H1 (cell line): ENCODE results near the gene LRRC14B. TPM values are rescaled to one million over a fixed set of nuclear protein-coding genes. Genes with fewer than 3 reads are reported as not detected.

Experiments
- CTCF ChIA-PET: fragments of 300-600 bp; sonication (Branson Sonifier 250); formaldehyde crosslinking; loops from one replicate; lab custom pipeline; 2021; ENCODE audit not compliant: partially characterized antibody; lab: Charles Lee
- POLR2A ChIA-PET: fragments of 300-600 bp; sonication (Branson Sonifier 250); formaldehyde crosslinking; loops from one replicate; lab custom pipeline; 2021; ENCODE audit warnings: inconsistent platforms; ENCODE audit not compliant: partially characterized antibody; lab: Charles Lee
- DNase-seq, 2 experiments: peaks; one replicate each; pipeline versions ENCODE4 v3.0.0 to v3.0.0-alpha.2; 2010 to 2022; ENCODE audit warnings: low spot score in 2 of 2, low read depth in 1 of 2, mixed read lengths in 1 of 2
- FAIRE-seq: peaks from 2 replicates; lab custom pipeline; 2011; peaks lifted over from hg19 to GRCh38; lab: Jason Lieb, UNC
- H2AFZ ChIP-seq: 2 replicates; pipeline ENCODE4 v1.8.1; 2012; ENCODE audit warnings: low read length, inconsistent platforms
- H2AK5ac ChIP-seq: 2 replicates; pipeline ENCODE4 v1.6.1; 2013; ENCODE audit warnings: low read depth, low read length
- H2BK120ac ChIP-seq: replicated peaks from 2 replicates; pipeline ENCODE3; 2013; ENCODE audit warnings: low read depth, low read length, inconsistent platforms
- H2BK12ac ChIP-seq: 2 replicates; pipeline ENCODE4 v1.6.1; 2013; ENCODE audit warnings: low read depth, low read length
- H2BK15ac ChIP-seq: 2 replicates; pipeline ENCODE4 v1.6.1; 2013; ENCODE audit warnings: low read length
- H2BK20ac ChIP-seq: 2 replicates; pipeline ENCODE4 v1.6.1; 2013; ENCODE audit warnings: low read length
- H2BK5ac ChIP-seq: 2 replicates; pipeline ENCODE4 v1.6.1; 2013; ENCODE audit warnings: low read depth, low read length
- H3K14ac ChIP-seq: 2 replicates; pipeline ENCODE4 v1.6.1; 2013; ENCODE audit warnings: inconsistent platforms; ENCODE audit not compliant: insufficient read length
- H3K18ac ChIP-seq: 2 replicates; pipeline ENCODE4 v1.6.1; 2013; ENCODE audit warnings: low read length; ENCODE audit errors: extremely low read depth
- H3K23ac ChIP-seq: 2 replicates; pipeline ENCODE4 v1.6.1; 2013; ENCODE audit warnings: inconsistent platforms; ENCODE audit not compliant: insufficient read length
- H3K23me2 ChIP-seq: 2 replicates; pipeline ENCODE4 v1.6.1; 2013; ENCODE audit warnings: low read depth, low read length
- H3K27ac ChIP-seq: 2 replicates; pipeline ENCODE4 v1.6.1; 2011; ENCODE audit warnings: low read depth, low read length, inconsistent platforms
- H3K27me3 ChIP-seq, 4 experiments: replicated peaks in 1 of 4; 1 replicate in 1 of 4; 2 replicates in 3 of 4; pipeline versions ENCODE4 v1.6.1 to v1.8.1; 2011 to 2013; ENCODE audit warnings: low read length in 3 of 4, mild to moderate bottlenecking in 3 of 4, inconsistent platforms in 2 of 4, mixed read lengths in 2 of 4, moderate library complexity in 1 of 4; ENCODE audit not compliant: control insufficient read depth in 3 of 4, insufficient read depth in 3 of 4; ENCODE audit errors: extremely low read depth in 1 of 4
- H3K36me3 ChIP-seq, 4 experiments: 2 replicates each; pipeline versions ENCODE4 v1.6.1 to v1.8.1; 2011 to 2013; ENCODE audit warnings: mild to moderate bottlenecking in 4 of 4, low read length in 3 of 4, moderate library complexity in 2 of 4, control low read depth in 1 of 4, inconsistent platforms in 1 of 4; ENCODE audit not compliant: insufficient read depth in 4 of 4, control insufficient read depth in 2 of 4
- H3K4ac ChIP-seq: replicated peaks from 2 replicates; pipeline ENCODE3; 2013; ENCODE audit warnings: low read length, low read depth, mixed read lengths, inconsistent platforms; ENCODE audit not compliant: insufficient read length
- H3K4me1 ChIP-seq, 4 experiments: replicated peaks in 1 of 4; 1 replicate in 1 of 4; 2 replicates in 3 of 4; pipeline versions ENCODE4 v1.6.1 to v1.8.1; 2011 to 2013; ENCODE audit warnings: low read length in 3 of 4, inconsistent platforms in 2 of 4, mixed read lengths in 1 of 4; ENCODE audit not compliant: insufficient read depth in 4 of 4, control insufficient read depth in 3 of 4
- H3K4me2 ChIP-seq, 2 experiments: 2 replicates each; pipeline versions ENCODE4 v1.6.1 to v1.8.1; 2011 to 2013; ENCODE audit warnings: low read depth in 2 of 2, low read length in 2 of 2, control low read depth in 1 of 2, inconsistent platforms in 1 of 2, mild to moderate bottlenecking in 1 of 2; ENCODE audit not compliant: insufficient read depth in 1 of 2
- H3K4me3 ChIP-seq, 4 experiments: fragments of 200-600, 300-600 bp in 1 of 4; sonication (generic), shearing (Covaris generic), sonication (Bioruptor Twin) in 1 of 4; 2 replicates each; pipeline versions ENCODE4 v1.5.1 to v1.8.1; 2011 to 2016; ENCODE audit warnings: low read length in 4 of 4, low read depth in 3 of 4, control low read depth in 2 of 4, inconsistent platforms in 2 of 4, mild to moderate bottlenecking in 2 of 4, mixed read lengths in 1 of 4, moderate library complexity in 1 of 4; ENCODE audit not compliant: insufficient read depth in 2 of 4; ENCODE audit errors: extremely low read depth in 1 of 4
- H3K56ac ChIP-seq: replicated peaks from 2 replicates; pipeline ENCODE3; 2013; ENCODE audit warnings: low read depth, mild to moderate bottlenecking, mixed read lengths, low read length, inconsistent platforms; ENCODE audit not compliant: insufficient read length
- H3K79me1 ChIP-seq: 2 replicates; pipeline ENCODE4 v1.6.1; 2013; ENCODE audit warnings: low read depth, low read length, control low read depth
- H3K79me2 ChIP-seq, 2 experiments: 2 replicates each; pipeline versions ENCODE4 v1.6.1 to v1.8.1; 2012 to 2013; ENCODE audit warnings: low read length in 2 of 2, mild to moderate bottlenecking in 2 of 2, inconsistent platforms in 1 of 2; ENCODE audit not compliant: insufficient read depth in 2 of 2, control insufficient read depth in 1 of 2
- H3K9ac ChIP-seq, 4 experiments: replicated peaks in 1 of 4; 1 replicate in 1 of 4; 2 replicates in 3 of 4; pipeline versions ENCODE4 v1.6.1 to v1.8.1; 2011 to 2013; ENCODE audit warnings: low read depth in 3 of 4, low read length in 3 of 4, control low read depth in 2 of 4, mild to moderate bottlenecking in 2 of 4, moderate library complexity in 2 of 4, inconsistent platforms in 1 of 4; ENCODE audit errors: extremely low read depth in 1 of 4
- H3K9me3 ChIP-seq, 2 experiments: 2 replicates each; pipeline versions ENCODE4 v1.6.1 to v1.8.1; 2012 to 2013; ENCODE audit warnings: mild to moderate bottlenecking in 2 of 2, moderate library complexity in 2 of 2, control low read depth in 1 of 2, inconsistent platforms in 1 of 2, low read depth in 1 of 2, low read length in 1 of 2, mixed read lengths in 1 of 2; ENCODE audit not compliant: insufficient read depth in 2 of 2
- H4K20me1 ChIP-seq, 2 experiments: replicated peaks in 1 of 2; 2 replicates each; pipeline versions ENCODE3 to v1.8.1; 2011 to 2013; ENCODE audit warnings: inconsistent platforms in 2 of 2, low read length in 2 of 2, mild to moderate bottlenecking in 1 of 2; ENCODE audit not compliant: insufficient read depth in 2 of 2, control insufficient read depth in 1 of 2
- H4K5ac ChIP-seq: 2 replicates; pipeline ENCODE4 v1.6.1; 2013; ENCODE audit warnings: low read length, low read depth, mixed read lengths, inconsistent platforms; ENCODE audit not compliant: insufficient read length
- H4K8ac ChIP-seq: 2 replicates; pipeline ENCODE4 v1.8.0; 2013; ENCODE audit warnings: mild to moderate bottlenecking, moderate library complexity, low read length, inconsistent platforms; ENCODE audit not compliant: insufficient read depth; ENCODE audit errors: extremely low read depth
- H4K91ac ChIP-seq: replicated peaks from 2 replicates; pipeline ENCODE3; 2013; ENCODE audit warnings: low read length, mixed read lengths, inconsistent platforms; ENCODE audit not compliant: insufficient read length
- ATF3 ChIP-seq: IDR thresholded peaks from 2 replicates; pipeline ENCODE4 v1.6.1; 2011; ENCODE audit warnings: low read depth, mild to moderate bottlenecking, low read length; ENCODE audit not compliant: insufficient read depth
- CBX8 ChIP-seq: fragments of 300-800, 300-1000 bp; sonication (generic); IDR thresholded peaks from 2 replicates; pipeline ENCODE4 v1.7.1; 2016; ENCODE audit warnings: low read depth, low read length, borderline replicate concordance
- CREB1 ChIP-seq: IDR thresholded peaks from 2 replicates; pipeline ENCODE4 v1.6.1; 2012; ENCODE audit warnings: inconsistent platforms
- EGR1 ChIP-seq: IDR thresholded peaks from 2 replicates; pipeline ENCODE4 v1.6.1; 2011; ENCODE audit warnings: low read depth, low read length, borderline replicate concordance
- JUN ChIP-seq: IDR thresholded peaks from 2 replicates; pipeline ENCODE4 v1.6.1; 2011; ENCODE audit warnings: low read depth, mild to moderate bottlenecking, improper control_type of control experiment, low read length
- KDM5A ChIP-seq: fragments of 200-600 bp; IDR thresholded peaks from 2 replicates; pipeline ENCODE4 v1.7.1; 2012; ENCODE audit warnings: mild to moderate bottlenecking, low read length, inconsistent platforms, mixed read lengths
- MAFK ChIP-seq: IDR thresholded peaks from 2 replicates; pipeline ENCODE4 v1.6.1; 2012; ENCODE audit warnings: low read depth, mild to moderate bottlenecking, improper control_type of control experiment, low read length
- PHF8 ChIP-seq: fragments of 200-600 bp; sonication (generic); conservative IDR thresholded peaks from 2 replicates; pipeline ENCODE4 v1.7.1; 2012; ENCODE audit warnings: low read depth, mild to moderate bottlenecking, inconsistent platforms, low read length, moderate library complexity
- POLR2AphosphoS5 ChIP-seq: IDR thresholded peaks from 2 replicates; pipeline ENCODE4 v1.6.1; 2011; ENCODE audit warnings: low read depth, low read length
- RXRA ChIP-seq: IDR thresholded peaks from 2 replicates; pipeline ENCODE4 v1.6.1; 2011; ENCODE audit warnings: low read depth, mild to moderate bottlenecking, low read length, moderate library complexity; ENCODE audit not compliant: insufficient read depth
- SP2 ChIP-seq: IDR thresholded peaks from 2 replicates; pipeline ENCODE4 v1.6.1; 2012; ENCODE audit warnings: mild to moderate bottlenecking, low read length, inconsistent platforms
- SP4 ChIP-seq: IDR thresholded peaks from 2 replicates; pipeline ENCODE4 v1.6.1; 2012; ENCODE audit warnings: low read length, inconsistent platforms
- SRF ChIP-seq: IDR thresholded peaks from 2 replicates; pipeline ENCODE4 v1.6.1; 2011; ENCODE audit warnings: mild to moderate bottlenecking, low read depth, low read length, moderate library complexity
- YY1 ChIP-seq: IDR thresholded peaks from 2 replicates; pipeline ENCODE4 v1.6.1; 2011; ENCODE audit warnings: low read depth, mild to moderate bottlenecking, low read length
- WGBS, 2 experiments: shearing (Covaris generic) in 1 of 2; methylation state at CpG; one replicate each; pipeline versions ENCODE4 v1.1.6 to v1.1.7; 2013 to 2015; ENCODE audit warnings: low lambda C conversion rate in 2 of 2, mixed read lengths in 2 of 2, inconsistent platforms in 1 of 2, low coverage in 1 of 2, missing lambda C conversion rate in 1 of 2; ENCODE audit not compliant: insufficient replicate concordance in 2 of 2, insufficient coverage in 1 of 2, insufficient read length in 1 of 2; ENCODE audit errors: extremely low coverage in 1 of 2, missing lambda C conversion rate in 1 of 2; 5-methylcytosine and 5-hydroxymethylcytosine counted together
- polyA plus RNA-seq, 7 experiments: library from polyadenylated mRNA; depleted of rRNA in 3 of 7; stranded (reverse) in 5 of 7; unstranded in 2 of 7; fragments of >200 nt in 5 of 7; fragments of 200-250 nt in 2 of 7; gene quantifications; 1 replicate in 5 of 7; 2 replicates in 1 of 7; 4 replicates in 1 of 7; pipeline versions ENCODE4 v1.2.1 to v1.2.3, GENCODE V29; 2011 to 2013; ENCODE audit warnings: missing spikeins in 2 of 7, mixed read lengths in 2 of 7
- total RNA-seq: library from RNA; stranded (reverse); fragmentation: NEBNext Ultra II Directional; extraction: Animal tissue kit (Norgen Biotek cat#: 25700); gene quantifications from 2 replicates; pipeline ENCODE4 v1.2.1, GENCODE V29; 2021
- TF ChIP-seq, protein P1 (sequence below): IDR thresholded peaks from 2 replicates; pipeline ENCODE4 v1.6.1; 2012; ENCODE audit warnings: inconsistent platforms

LRRC14B gene
- total and polyA plus RNA-seq, 2 of the 8 experiments (the other 6 are each of a cell fraction or from before 2014, with no cell fraction given) = not detected

DNA sequence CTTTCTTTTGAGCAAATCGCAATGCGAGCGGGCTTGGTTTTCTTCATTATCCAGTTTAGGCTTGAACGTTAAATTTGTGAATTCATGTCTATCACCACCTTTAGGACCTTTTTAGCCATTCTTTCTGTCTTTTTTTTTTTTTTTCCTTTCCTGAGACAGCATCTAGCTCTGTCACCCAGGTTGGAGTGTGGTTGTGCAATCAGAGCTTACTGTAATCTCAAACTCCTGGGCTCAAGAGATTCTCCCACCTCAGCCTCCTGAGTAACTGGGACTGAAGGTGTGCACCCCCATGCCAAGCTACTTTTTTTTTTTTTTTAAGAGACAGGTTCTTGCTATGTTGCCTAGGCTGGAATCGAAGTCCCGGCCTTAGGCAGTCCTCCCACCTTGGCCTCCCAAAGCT lies 39.2 kb upstream of the LRRC14B start:
- peaks cover 0 to 1% of the 10 kb centered on the region in 2 experiments for H4K20me1 ChIP-seq
- peaks cover 3 to 4% of the 10 kb centered on the region in 2 experiments; a peak in 3 of 4 replicates for H3K9me3 ChIP-seq
- H4K8ac ChIP-seq = no peak overlapping the region
- no peak overlapping the region for H2AK5ac ChIP-seq
- FAIRE-seq (no peak), DNase-seq (no peak)
- H3K4me1 ChIP-seq = peaks cover 0 to 2% (median 0%) of the 10 kb centered on the region in 4 experiments; a peak in 2 of 7 replicates
- H3K79me2 ChIP-seq = no peaks in the 10 kb centered on the region
- H3K36me3 ChIP-seq = peaks cover 12 to 65% (median 34%) of the 10 kb centered on the region in 4 experiments; a peak in 7 of 8 replicates
- ChIA-PET CTCF (no interaction called here), POLR2A (interaction anchor here (0.6 kb wide), 1 partner anchor 21 kb away, joined by 3 read pairs; no protein-coding TSS in a partner anchor)
- H3K14ac ChIP-seq = no peak overlapping the region
- no peak overlapping the region for H3K23ac ChIP-seq
- 96% methylated on average over 6 of the region's 6 CpGs; no CpG with 5 or more reads in 1 of the 2 experiments for WGBS, 2 experiments
- no peak overlapping the region for H2AFZ ChIP-seq
- no peak overlapping the region for H3K56ac ChIP-seq
- no peak overlapping the region for H2BK12ac ChIP-seq
- no peak overlapping the region for H3K9ac ChIP-seq
- no peak overlapping the region for H3K4me3 ChIP-seq
- H2BK120ac ChIP-seq = no peak overlapping the region
- no peak overlapping the region for H3K4ac ChIP-seq
- no peak overlapping the region for H3K4me2 ChIP-seq
- no peak overlapping the region for H2BK20ac ChIP-seq
- no peaks in the 10 kb centered on the region for H3K23me2 ChIP-seq
- H4K5ac ChIP-seq = no peak overlapping the region
- no peaks in the 10 kb centered on the region for H3K27me3 ChIP-seq
- H3K27ac ChIP-seq = no peak overlapping the region
- no peak overlapping the region for H2BK5ac ChIP-seq
- H4K91ac ChIP-seq = no peak overlapping the region
- H3K79me1 ChIP-seq = no peaks in the 10 kb centered on the region; the same call in 1 of the 2 replicates
- H2BK15ac ChIP-seq = no peak overlapping the region
- H3K18ac ChIP-seq = no peak overlapping the region
- TF ChIP-seq, protein P1, sequence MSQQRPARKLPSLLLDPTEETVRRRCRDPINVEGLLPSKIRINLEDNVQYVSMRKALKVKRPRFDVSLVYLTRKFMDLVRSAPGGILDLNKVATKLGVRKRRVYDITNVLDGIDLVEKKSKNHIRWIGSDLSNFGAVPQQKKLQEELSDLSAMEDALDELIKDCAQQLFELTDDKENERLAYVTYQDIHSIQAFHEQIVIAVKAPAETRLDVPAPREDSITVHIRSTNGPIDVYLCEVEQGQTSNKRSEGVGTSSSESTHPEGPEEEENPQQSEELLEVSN = no peak
- no peak for TF ChIP-seq POLR2AphosphoS5
- TF ChIP-seq MAFK = no peak
- TF ChIP-seq CREB1 = no peak
- TF ChIP-seq PHF8 = no peak
- no peak for TF ChIP-seq JUN
- TF ChIP-seq SP2 = no peak
- TF ChIP-seq SP4 = no peak
- TF ChIP-seq RXRA = no peak
- TF ChIP-seq ATF3 = no peak
- TF ChIP-seq YY1 = no peak
- TF ChIP-seq EGR1 = no peak
- TF ChIP-seq CBX8 = no peak
- TF ChIP-seq SRF = no peak
- no peak for TF ChIP-seq KDM5A
